DOHH2 (cell line): ENCODE measurements around the gene TSC2.

Experiments
- H3F3A ChIP-seq: fragments of 200-600 bp; sonication (generic), shearing (Covaris generic); 2 replicates; pipeline ENCODE4 v1.6.0; 2016; ENCODE audit warnings: antibody characterized with exemption, mild to moderate bottlenecking; ENCODE audit not compliant: control insufficient read depth, insufficient read depth
- H3K27ac ChIP-seq: fragments of 200-600 bp; sonication (generic); 2 replicates; pipeline ENCODE4 v1.5.1; 2014; ENCODE audit warnings: low read depth, mild to moderate bottlenecking, low read length, moderate library complexity
- H3K27me3 ChIP-seq: fragments of 200-600 bp; sonication (generic); 2 replicates; pipeline ENCODE4 v1.6.1; 2014; ENCODE audit warnings: mild to moderate bottlenecking, low read length, mixed read lengths; ENCODE audit not compliant: control insufficient read depth
- H3K36me3 ChIP-seq: fragments of 200-600 bp; sonication (generic); 2 replicates; pipeline ENCODE4 v1.6.1; 2014; ENCODE audit warnings: mild to moderate bottlenecking, low read length, moderate library complexity, mixed read lengths; ENCODE audit not compliant: control insufficient read depth
- H3K4me1 ChIP-seq: fragments of 200-600 bp; sonication (generic); 2 replicates; pipeline ENCODE4 v1.6.1; 2014; ENCODE audit warnings: mild to moderate bottlenecking, low read length, mixed read lengths; ENCODE audit not compliant: control insufficient read depth
- H3K4me2 ChIP-seq: fragments of 200-600 bp; sonication (generic); 2 replicates; pipeline ENCODE4 v1.6.0; 2014; ENCODE audit warnings: mild to moderate bottlenecking, low read length, moderate library complexity
- H3K4me3 ChIP-seq: fragments of 200-600 bp; sonication (generic); 2 replicates; pipeline ENCODE4 v1.5.1; 2014; ENCODE audit warnings: mild to moderate bottlenecking, low read length, mixed read lengths
- H3K79me2 ChIP-seq: fragments of 200-600 bp; sonication (generic); 2 replicates; pipeline ENCODE4 v1.6.1; 2014; ENCODE audit warnings: mild to moderate bottlenecking, low read length, mixed read lengths; ENCODE audit not compliant: control insufficient read depth
- H3K9me2 ChIP-seq: fragments of 200-600 bp; sonication (generic); replicated peaks from 2 replicates; pipeline ENCODE4 v1.6.1; 2014; ENCODE audit warnings: mild to moderate bottlenecking, low read length, mixed read lengths; ENCODE audit not compliant: control insufficient read depth
- H3K9me3 ChIP-seq: fragments of 200-600 bp; sonication (generic); 2 replicates; pipeline ENCODE4 v1.6.1; 2014; ENCODE audit warnings: antibody characterized with exemption, low read length, mixed read lengths; ENCODE audit not compliant: control insufficient read depth, insufficient read depth
- H4K20me1 ChIP-seq: fragments of 200-600 bp; sonication (generic); 2 replicates; pipeline ENCODE4 v1.6.0; 2014; ENCODE audit warnings: low read depth, mild to moderate bottlenecking, antibody characterized with exemption, low read length, moderate library complexity; ENCODE audit not compliant: control insufficient read depth, insufficient read depth
- CTCF ChIP-seq: fragments of 200-600 bp; sonication (generic); IDR thresholded peaks from one replicate; pipeline ENCODE4 v1.5.1; 2014; ENCODE audit warnings: antibody characterized with exemption, mild to moderate bottlenecking, low read depth, low read length; ENCODE audit not compliant: poor library complexity, severe bottlenecking
- EZH2phosphoT487 ChIP-seq: fragments of 200-600 bp; sonication (generic); IDR thresholded peaks from 2 replicates; pipeline ENCODE4 v1.6.1; 2017; ENCODE audit warnings: borderline replicate concordance, mild to moderate bottlenecking, antibody characterized with exemption, low read length, moderate library complexity, mixed read lengths

The TSC2 gene

DNA sequence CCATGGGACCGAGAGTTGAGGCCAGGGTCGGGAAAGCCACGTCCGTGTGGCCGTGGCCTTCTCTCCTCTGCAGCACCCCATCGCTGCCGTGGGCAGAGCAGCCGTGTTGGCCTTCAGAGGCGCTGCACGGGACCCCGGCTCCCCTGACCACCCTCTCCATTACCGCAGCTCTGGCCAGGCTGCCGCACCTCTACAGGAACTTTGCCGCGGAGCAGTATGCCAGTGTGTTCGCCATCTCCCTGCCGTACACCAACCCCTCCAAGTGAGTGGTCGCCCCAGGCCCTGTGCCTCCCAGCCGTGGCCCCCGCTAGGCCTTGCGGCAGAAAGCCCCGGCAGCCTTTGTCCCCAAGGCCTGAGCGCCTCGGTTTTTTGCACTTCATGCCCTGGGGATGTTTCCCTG, 27.8 kb downstream of the TSC2 start:
- Histone ChIP-seq H3K4me3 (no peak overlapping the region), H3K4me2 (no peak overlapping the region), H3K79me2 (no peaks in the 10 kb centered on the region), H3K27ac (no peak overlapping the region), H4K20me1 (no peaks in the 10 kb centered on the region), H3K9me3 (no peaks in the 10 kb centered on the region), H3K4me1 (no peaks in the 10 kb centered on the region), H3K9me2 (no peaks in the 10 kb centered on the region), H3K27me3 (no peaks in the 10 kb centered on the region), H3K36me3 (no peaks in the 10 kb centered on the region; the same call in 1 of the 2 replicates), H3F3A (no peaks in the 10 kb centered on the region)
- no peak for TF ChIP-seq CTCF
- TF ChIP-seq EZH2phosphoT487 = no peak

GRCh38 chr16:2076072-2076865, 28.5 kb downstream of the TSC2 start:
- no peaks in the 10 kb centered on the region; the same call in 1 of the 2 replicates for H3K36me3 ChIP-seq
- H3K27ac ChIP-seq = no peak overlapping the region
- no peaks in the 10 kb centered on the region for H3K27me3 ChIP-seq
- H3F3A ChIP-seq = no peaks in the 10 kb centered on the region
- H4K20me1 ChIP-seq = no peaks in the 10 kb centered on the region
- H3K79me2 ChIP-seq = no peaks in the 10 kb centered on the region
- H3K9me3 ChIP-seq = no peaks in the 10 kb centered on the region
- H3K4me2 ChIP-seq = no peak overlapping the region
- no peaks in the 10 kb centered on the region for H3K9me2 ChIP-seq
- TF ChIP-seq EZH2phosphoT487 (no peak), CTCF (no peak)
- H3K4me3 ChIP-seq = no peak overlapping the region
- no peaks in the 10 kb centered on the region for H3K4me1 ChIP-seq

DNA sequence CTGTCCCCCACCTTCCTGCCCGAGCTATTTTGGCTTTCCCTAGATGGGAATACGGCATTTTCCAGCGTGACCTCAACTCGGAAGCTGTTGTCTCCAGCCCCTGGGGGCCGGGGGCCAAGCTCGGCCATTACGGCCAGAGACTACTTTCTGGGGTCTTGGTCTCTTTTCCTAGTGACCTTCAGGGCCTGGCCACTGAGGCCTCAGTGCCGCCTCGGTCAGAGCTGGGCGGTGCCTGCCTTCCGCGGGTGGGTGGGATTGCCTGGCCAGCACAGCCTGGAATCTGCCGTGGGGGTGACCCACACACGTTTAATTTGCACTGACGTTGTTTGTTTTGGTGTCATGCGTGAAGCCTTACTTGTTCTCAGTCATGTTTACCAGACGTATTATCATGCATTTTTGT, 29.2 kb downstream of the TSC2 start:
- no peaks in the 10 kb centered on the region for H3K27me3 ChIP-seq
- H4K20me1 ChIP-seq = no peaks in the 10 kb centered on the region
- TF ChIP-seq EZH2phosphoT487 = no peak
- no peak for TF ChIP-seq CTCF
- H3K27ac ChIP-seq = no peak overlapping the region
- no peak overlapping the region for H3K4me3 ChIP-seq
- no peaks in the 10 kb centered on the region for H3K4me1 ChIP-seq
- no peaks in the 10 kb centered on the region for H3F3A ChIP-seq
- no peaks in the 10 kb centered on the region for H3K79me2 ChIP-seq
- no peaks in the 10 kb centered on the region for H3K9me3 ChIP-seq
- no peak overlapping the region for H3K4me2 ChIP-seq
- no peaks in the 10 kb centered on the region; the same call in 1 of the 2 replicates for H3K36me3 ChIP-seq
- no peaks in the 10 kb centered on the region for H3K9me2 ChIP-seq
